A549 (cell line): ENCODE results near the gene ANAPC13.

ENCODE experiments used
- EP300 ChIP-seq, 2 experiments: fragments of >200 bp; sonication (Bioruptor Twin); formaldehyde crosslinking; IDR thresholded peaks; 2 replicates in 1 of 2; 3 replicates in 1 of 2; pipeline ENCODE4 v1.6.1; 2016 to 2017
- HOXA7 ChIP-seq: fragments of 250-450 bp; sonication (Bioruptor Pico); IDR thresholded peaks from 2 replicates; pipeline ENCODE4 v1.5.0; 2020; ENCODE audit warnings: mild to moderate bottlenecking, moderate library complexity
- NFE2L2 ChIP-seq: fragments of 150-350 bp; conservative IDR thresholded peaks from 2 replicates; pipeline ENCODE4 v1.6.1; 2014; ENCODE audit warnings: low read length
- POLR2A ChIP-seq: IDR thresholded peaks from 2 replicates; pipeline ENCODE4 v1.6.1; 2012; ENCODE audit warnings: mild to moderate bottlenecking, low read length
- RFX5 ChIP-seq: fragments of 450-650 bp; IDR thresholded peaks from 2 replicates; pipeline ENCODE4 v1.7.1; 2014; ENCODE audit warnings: antibody characterized with exemption, mild to moderate bottlenecking, moderate library complexity
- RNF2 ChIP-seq: fragments of 200-600 bp; sonication (generic); IDR thresholded peaks from 2 replicates; pipeline ENCODE4 v1.6.1; 2016; ENCODE audit warnings: low read depth, mild to moderate bottlenecking, antibody characterized with exemption, moderate library complexity, borderline replicate concordance
- TF ChIP-seq, protein P1 (sequence below): fragments of >200 bp; sonication (Bioruptor Twin); formaldehyde crosslinking; IDR thresholded peaks from 3 replicates; pipeline ENCODE4 v1.5.1; 2016

DNA sequence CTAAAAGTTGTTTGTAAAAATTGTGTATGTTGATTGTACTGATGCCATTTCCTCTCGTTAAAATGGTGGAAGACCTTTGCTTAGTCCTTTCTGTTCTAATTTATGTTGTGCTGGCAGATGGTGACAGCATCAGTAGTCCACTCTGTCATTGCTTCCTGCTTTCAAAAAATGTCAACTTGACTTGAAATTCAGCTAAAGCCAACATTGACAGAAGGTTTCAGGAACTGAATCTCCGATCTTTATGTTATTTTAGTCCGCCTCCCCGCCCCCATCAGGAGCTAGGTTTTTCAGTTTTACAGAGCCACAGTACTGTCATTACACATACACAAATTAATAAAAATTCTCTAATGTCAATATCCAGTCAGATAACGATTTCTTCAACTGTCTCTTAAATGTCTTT is 1.6 kb upstream of the ANAPC13 start:
- no peak for TF ChIP-seq POLR2A
- no peak for TF ChIP-seq NFE2L2
- TF ChIP-seq RFX5 = no peak
- TF ChIP-seq, protein P1, sequence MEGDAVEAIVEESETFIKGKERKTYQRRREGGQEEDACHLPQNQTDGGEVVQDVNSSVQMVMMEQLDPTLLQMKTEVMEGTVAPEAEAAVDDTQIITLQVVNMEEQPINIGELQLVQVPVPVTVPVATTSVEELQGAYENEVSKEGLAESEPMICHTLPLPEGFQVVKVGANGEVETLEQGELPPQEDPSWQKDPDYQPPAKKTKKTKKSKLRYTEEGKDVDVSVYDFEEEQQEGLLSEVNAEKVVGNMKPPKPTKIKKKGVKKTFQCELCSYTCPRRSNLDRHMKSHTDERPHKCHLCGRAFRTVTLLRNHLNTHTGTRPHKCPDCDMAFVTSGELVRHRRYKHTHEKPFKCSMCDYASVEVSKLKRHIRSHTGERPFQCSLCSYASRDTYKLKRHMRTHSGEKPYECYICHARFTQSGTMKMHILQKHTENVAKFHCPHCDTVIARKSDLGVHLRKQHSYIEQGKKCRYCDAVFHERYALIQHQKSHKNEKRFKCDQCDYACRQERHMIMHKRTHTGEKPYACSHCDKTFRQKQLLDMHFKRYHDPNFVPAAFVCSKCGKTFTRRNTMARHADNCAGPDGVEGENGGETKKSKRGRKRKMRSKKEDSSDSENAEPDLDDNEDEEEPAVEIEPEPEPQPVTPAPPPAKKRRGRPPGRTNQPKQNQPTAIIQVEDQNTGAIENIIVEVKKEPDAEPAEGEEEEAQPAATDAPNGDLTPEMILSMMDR = no peak
- TF ChIP-seq RNF2 = no peak
- TF ChIP-seq EP300 (IDR thresholded peaks at IDR 0.05) = no peak
- no peak for TF ChIP-seq HOXA7
